ENCODE results near the gene TOMM40. TPM values are rescaled to one million over a fixed set of nuclear protein-coding genes. Genes with fewer than 3 reads are reported as not detected.
"Not testable (repeated sequence)": the region's sequence is repeated elsewhere in the genome, so short reads cannot be mapped to it uniquely, and the experiment has no call there.

The TOMM40 gene
- total RNA-seq, 1 donor from 2014 or later = 65.3 TPM

DNA sequence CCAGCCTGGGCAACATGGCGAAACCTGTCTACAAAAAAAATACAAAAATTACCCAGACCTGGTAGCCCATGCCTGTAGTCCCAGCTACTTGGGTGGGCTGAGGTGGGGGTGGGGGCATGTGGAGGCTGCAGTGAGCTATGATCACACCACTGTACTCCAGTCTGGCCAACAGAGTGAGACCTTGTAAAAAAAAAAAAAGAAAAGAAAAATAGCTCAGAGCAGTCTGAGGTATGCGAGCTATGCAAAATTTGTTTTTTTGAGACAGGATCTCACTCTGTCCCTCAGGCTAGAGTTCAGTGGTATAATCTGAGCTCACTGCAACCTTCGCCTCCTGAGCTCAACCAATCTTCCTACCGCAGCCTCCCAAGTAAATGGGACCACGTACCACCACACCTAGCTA lies 7.1 kb upstream of the TOMM40 start:
- DNase-seq (ENCODE audit: low read depth) = no peak
- Histone ChIP-seq H3K27me3 (ENCODE audit: control insufficient read depth, insufficient read depth, low read length) (no peaks in the 10 kb centered on the region), H3K4me3 (ENCODE audit: low read depth, low read length) (no peak overlapping the region), H3K36me3 (ENCODE audit: control insufficient read depth, insufficient read depth, low read length) (peaks cover 2% of the 10 kb centered on the region)
- TF ChIP-seq, protein P1, sequence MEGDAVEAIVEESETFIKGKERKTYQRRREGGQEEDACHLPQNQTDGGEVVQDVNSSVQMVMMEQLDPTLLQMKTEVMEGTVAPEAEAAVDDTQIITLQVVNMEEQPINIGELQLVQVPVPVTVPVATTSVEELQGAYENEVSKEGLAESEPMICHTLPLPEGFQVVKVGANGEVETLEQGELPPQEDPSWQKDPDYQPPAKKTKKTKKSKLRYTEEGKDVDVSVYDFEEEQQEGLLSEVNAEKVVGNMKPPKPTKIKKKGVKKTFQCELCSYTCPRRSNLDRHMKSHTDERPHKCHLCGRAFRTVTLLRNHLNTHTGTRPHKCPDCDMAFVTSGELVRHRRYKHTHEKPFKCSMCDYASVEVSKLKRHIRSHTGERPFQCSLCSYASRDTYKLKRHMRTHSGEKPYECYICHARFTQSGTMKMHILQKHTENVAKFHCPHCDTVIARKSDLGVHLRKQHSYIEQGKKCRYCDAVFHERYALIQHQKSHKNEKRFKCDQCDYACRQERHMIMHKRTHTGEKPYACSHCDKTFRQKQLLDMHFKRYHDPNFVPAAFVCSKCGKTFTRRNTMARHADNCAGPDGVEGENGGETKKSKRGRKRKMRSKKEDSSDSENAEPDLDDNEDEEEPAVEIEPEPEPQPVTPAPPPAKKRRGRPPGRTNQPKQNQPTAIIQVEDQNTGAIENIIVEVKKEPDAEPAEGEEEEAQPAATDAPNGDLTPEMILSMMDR (IDR thresholded peaks at IDR 0.05; ENCODE audit: insufficient read depth, low read length, poor library complexity, severe bottlenecking) = no peak

DNA sequence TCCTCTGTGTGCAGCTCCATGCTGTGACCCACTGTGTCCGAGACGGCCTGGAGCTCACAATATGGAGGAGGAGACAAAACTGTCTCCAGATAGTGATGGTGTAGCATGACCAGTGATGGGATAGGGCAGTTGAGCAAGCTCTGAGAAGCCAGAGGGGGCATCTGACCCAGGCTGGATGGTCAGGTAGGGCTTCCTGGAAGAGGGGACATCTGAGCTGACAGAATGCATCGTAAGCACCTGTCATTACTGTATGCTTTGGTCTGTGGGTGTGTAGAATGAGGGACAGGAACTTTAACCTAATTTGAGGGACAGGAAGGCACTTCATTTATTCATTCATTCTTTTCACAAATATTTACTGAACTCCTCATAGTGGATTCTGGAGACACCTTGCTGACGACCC lies 6.5 kb upstream of the TOMM40 start:
- TF ChIP-seq, protein P1 (IDR thresholded peaks at IDR 0.05; ENCODE audit: insufficient read depth, low read length, poor library complexity, severe bottlenecking) = no peak
- Histone ChIP-seq H3K36me3 (ENCODE audit: control insufficient read depth, insufficient read depth, low read length) (peaks cover 2% of the 10 kb centered on the region), H3K4me3 (ENCODE audit: low read depth, low read length) (no peak overlapping the region), H3K27me3 (ENCODE audit: control insufficient read depth, insufficient read depth, low read length) (no peaks in the 10 kb centered on the region)
- no peak for DNase-seq (ENCODE audit: low read depth)

DNA sequence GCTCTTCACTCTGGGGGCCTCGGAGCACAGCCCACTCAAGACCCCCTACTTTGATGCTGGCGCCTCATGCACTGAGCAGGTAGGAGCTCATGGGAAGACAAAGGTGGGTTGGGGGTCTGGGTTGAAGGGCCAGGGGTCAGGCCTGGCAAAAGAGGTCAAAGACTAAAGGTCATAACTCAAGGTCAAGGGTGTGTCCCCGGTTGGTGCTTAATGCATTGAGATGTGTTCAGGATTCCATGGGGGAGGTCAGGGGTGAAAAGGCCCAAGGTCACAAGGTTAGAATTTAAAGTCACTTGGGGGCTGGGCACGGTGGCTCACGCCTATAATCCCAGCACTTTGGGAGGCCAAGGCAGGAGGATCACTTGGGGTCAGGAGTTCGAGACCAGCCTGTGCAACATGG lies 4.9 kb upstream of the TOMM40 start:
- H3K27me3 ChIP-seq (ENCODE audit: control insufficient read depth, insufficient read depth, low read length) = no peaks in the 10 kb centered on the region
- DNase-seq (ENCODE audit: low read depth) = no peak
- H3K36me3 ChIP-seq (ENCODE audit: control insufficient read depth, insufficient read depth, low read length) = peaks cover 2% of the 10 kb centered on the region
- no peak overlapping the region for H3K4me3 ChIP-seq (ENCODE audit: low read depth, low read length)
- TF ChIP-seq, protein P1 (IDR thresholded peaks at IDR 0.05; ENCODE audit: insufficient read depth, low read length, poor library complexity, severe bottlenecking) = no peak

GRCh38 chr19:44887648-44888047 lies 3.4 kb upstream of the TOMM40 start:
- H3K27me3 ChIP-seq (ENCODE audit: control insufficient read depth, insufficient read depth, low read length) = no peaks in the 10 kb centered on the region
- peaks cover 2% of the 10 kb centered on the region for H3K36me3 ChIP-seq (ENCODE audit: control insufficient read depth, insufficient read depth, low read length)
- H3K4me3 ChIP-seq (ENCODE audit: low read depth, low read length) = no peak overlapping the region
- DNase-seq (ENCODE audit: low read depth) = no peak
- TF ChIP-seq, protein P1 (IDR thresholded peaks at IDR 0.05; ENCODE audit: insufficient read depth, low read length, poor library complexity, severe bottlenecking) = no peak

DNA sequence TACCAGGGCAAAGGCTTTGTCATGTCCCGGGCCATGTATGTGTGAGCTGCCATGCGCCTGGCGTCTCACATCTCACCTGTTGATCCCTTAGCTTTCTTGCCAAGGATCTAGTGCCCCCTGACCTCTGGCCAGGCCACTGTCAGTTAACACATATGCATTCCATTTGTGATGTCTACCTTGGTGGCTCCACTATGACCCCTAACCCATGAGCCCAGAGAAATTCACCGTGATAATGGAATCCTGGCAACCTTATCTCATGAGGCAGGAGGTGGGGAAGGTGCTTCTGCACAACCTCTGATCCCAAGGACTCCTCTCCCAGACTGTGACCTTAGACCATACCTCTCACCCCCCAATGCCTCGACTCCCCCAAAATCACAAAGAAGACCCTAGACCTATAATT lies 2.7 kb upstream of the TOMM40 start:
- H3K4me3 ChIP-seq (ENCODE audit: low read depth, low read length); DNase-seq (ENCODE audit: low read depth); H3K36me3 ChIP-seq (ENCODE audit: control insufficient read depth, insufficient read depth, low read length); H3K27me3 ChIP-seq (ENCODE audit: control insufficient read depth, insufficient read depth, low read length): not testable (repeated sequence)

DNA sequence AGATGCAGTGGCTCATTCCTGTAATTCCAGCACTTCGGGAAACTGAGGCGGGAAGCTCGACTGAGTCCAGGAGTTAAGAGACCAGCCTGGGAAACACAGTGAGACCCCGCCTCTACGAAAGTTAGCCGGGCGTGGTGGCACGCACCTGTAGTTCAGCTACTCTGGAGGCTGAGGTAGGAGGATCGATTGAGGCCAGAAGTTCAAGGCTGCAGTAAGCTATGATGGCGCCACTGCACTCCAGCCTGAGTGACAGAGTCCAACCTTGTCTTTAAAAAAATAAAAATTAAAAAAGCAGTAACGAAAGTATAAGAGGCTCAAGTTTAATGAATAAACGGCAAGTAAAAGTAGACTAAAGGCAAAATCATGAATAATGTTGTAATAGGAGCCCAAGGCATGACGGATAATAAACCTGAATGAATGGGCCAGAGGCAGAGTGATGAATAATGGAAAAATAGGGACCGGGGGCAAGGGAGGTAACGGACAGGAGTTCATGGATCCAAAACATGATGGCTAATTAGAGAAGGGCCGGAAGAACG lies 1.2 kb upstream of the TOMM40 start:
- Histone ChIP-seq H3K36me3 (ENCODE audit: control insufficient read depth, insufficient read depth, low read length) (peaks cover 5% of the 10 kb centered on the region), H3K4me3 (ENCODE audit: low read depth, low read length) (peak overlapping the region; percentile 41), H3K27me3 (ENCODE audit: control insufficient read depth, insufficient read depth, low read length) (no peaks in the 10 kb centered on the region)
- TF ChIP-seq, protein P1 (IDR thresholded peaks at IDR 0.05; ENCODE audit: insufficient read depth, low read length, poor library complexity, severe bottlenecking) = no peak
- no peak for DNase-seq (ENCODE audit: low read depth)
